Suprapubic skin (tissue), 4 donors: Measurements from ENCODE around the gene PTPRN2. TPM values are rescaled to one million over a fixed set of nuclear protein-coding genes. Genes with fewer than 3 reads are reported as not detected.

ENCODE experiments used
- DNase-seq, 2 donors: peaks; one replicate each; pipeline ENCODE4 v3.0.0-alpha.2; 2019; ENCODE audit warnings: low spot score in 2 of 2
- H3K27ac ChIP-seq: fragments of 200-600 bp; sonication (generic); one replicate; pipeline ENCODE4 v1.5.1; 2019
- H3K27me3 ChIP-seq: fragments of 200-600 bp; sonication (generic); one replicate; pipeline ENCODE4 v1.5.1; 2019
- H3K36me3 ChIP-seq: fragments of 200-600 bp; sonication (generic); one replicate; pipeline ENCODE4 v1.5.1; 2019
- H3K4me1 ChIP-seq: fragments of 200-600 bp; sonication (generic); one replicate; pipeline ENCODE4 v1.5.1; 2019
- H3K4me3 ChIP-seq: fragments of 200-600 bp; sonication (generic); one replicate; pipeline ENCODE4 v1.5.1; 2019; ENCODE audit warnings: mild to moderate bottlenecking
- H3K9me3 ChIP-seq: fragments of 200-600 bp; sonication (generic); one replicate; pipeline ENCODE4 v1.5.1; 2019
- CTCF ChIP-seq, 2 donors: fragments of 200-600 bp in 1 of 2; fragments of 450-650 bp in 1 of 2; sonication (generic) in 1 of 2; IDR thresholded peaks; one replicate each; pipeline ENCODE4 v1.5.1; 2016 to 2019; ENCODE audit warnings: antibody characterized with exemption in 2 of 2, mild to moderate bottlenecking in 1 of 2, moderate library complexity in 1 of 2
- EP300 ChIP-seq: sonication (generic); formaldehyde crosslinking; IDR thresholded peaks from one replicate; pipeline ENCODE4 v1.6.1; 2017; ENCODE audit warnings: antibody characterized with exemption
- POLR2A ChIP-seq, 2 donors: fragments of 450-650 bp; IDR thresholded peaks; one replicate each; pipeline ENCODE4 v1.6.1; 2017; ENCODE audit warnings: antibody characterized with exemption in 2 of 2, mild to moderate bottlenecking in 2 of 2, moderate library complexity in 2 of 2
- POLR2AphosphoS5 ChIP-seq, 3 donors: sonication (generic); formaldehyde crosslinking; IDR thresholded peaks; one replicate each; pipeline ENCODE4 v1.6.1; 2017; ENCODE audit warnings: antibody characterized with exemption in 3 of 3
- WGBS: methylation state at CpG from one replicate; pipeline ENCODE4 v1.1.5; 2018; 5-methylcytosine and 5-hydroxymethylcytosine counted together
- total RNA-seq, 4 donors: library from RNA; depleted of rRNA; stranded (reverse); fragments of >200 nt; gene quantifications; one replicate each; pipeline ENCODE4 v1.1.0, GENCODE V29; 2016

Gene PTPRN2
- total RNA-seq, 4 donors from 2014 or later: 0.23 to 1.8 (median 1.3) TPM

GRCh38 chr7:158569858-158570323 is 17.7 kb downstream of the PTPRN2 start:
- Histone ChIP-seq H3K4me3 (no peak overlapping the region), H3K36me3 (no peaks in the 10 kb centered on the region)
- DNase-seq: no peak

GRCh38 chr7:158568974-158569857 is 18.4 kb downstream of the PTPRN2 start:
- Histone ChIP-seq H3K4me1 (peaks cover 3% of the 10 kb centered on the region), H3K27ac (no peak overlapping the region), H3K9me3 (no peaks in the 10 kb centered on the region), H3K36me3 (no peaks in the 10 kb centered on the region), H3K27me3 (peaks cover 57% of the 10 kb centered on the region), H3K4me3 (no peak overlapping the region)
- DNase-seq: no peak
- TF ChIP-seq POLR2A (IDR thresholded peaks at IDR 0.05) (no peak), POLR2AphosphoS5 (IDR thresholded peaks at IDR 0.05) (no peak), EP300 (no peak), CTCF (IDR thresholded peaks at IDR 0.05) (no peak)
- WGBS: 44% methylated on average over 9 of the region's 67 CpGs

More at GRCh38 chr7:158569858-158570323, 17.7 kb downstream of the PTPRN2 start:
- no peak for TF ChIP-seq POLR2AphosphoS5 (IDR thresholded peaks at IDR 0.05)
- no peak for TF ChIP-seq CTCF (IDR thresholded peaks at IDR 0.05)
- no peak for TF ChIP-seq POLR2A (IDR thresholded peaks at IDR 0.05)
- Histone ChIP-seq H3K27ac (no peak overlapping the region), H3K27me3 (peaks cover 51% of the 10 kb centered on the region), H3K4me1 (peaks cover 3% of the 10 kb centered on the region), H3K9me3 (no peaks in the 10 kb centered on the region)
- WGBS: 17% methylated on average over 28 of the region's 53 CpGs

GRCh38 chr7:158567153-158567603 is 20.4 kb downstream of the PTPRN2 start:
- 64% methylated on average over 8 of the region's 8 CpGs for WGBS
- Histone ChIP-seq H3K36me3 (no peaks in the 10 kb centered on the region), H3K27ac (no peak overlapping the region), H3K27me3 (peaks cover 55% of the 10 kb centered on the region), H3K4me1 (peaks cover 3% of the 10 kb centered on the region), H3K9me3 (no peaks in the 10 kb centered on the region), H3K4me3 (no peak overlapping the region)
- no peak for TF ChIP-seq POLR2A (IDR thresholded peaks at IDR 0.05)
- TF ChIP-seq CTCF (IDR thresholded peaks at IDR 0.05): no peak
- TF ChIP-seq POLR2AphosphoS5 (IDR thresholded peaks at IDR 0.05): no peak
- no peak for TF ChIP-seq EP300
- DNase-seq: no peak

- Histone ChIP-seq H3K4me1 (no peaks in the 10 kb centered on the region), H3K4me3 (no peak overlapping the region), H3K27ac (no peak overlapping the region), H3K36me3 (no peaks in the 10 kb centered on the region), H3K9me3 (no peaks in the 10 kb centered on the region), H3K27me3 (peaks cover 42% of the 10 kb centered on the region)
- 81% methylated on average over 7 of the region's 7 CpGs for WGBS
- DNase-seq: no peak
- TF ChIP-seq CTCF (IDR thresholded peaks at IDR 0.05) (no peak), EP300 (no peak), POLR2AphosphoS5 (IDR thresholded peaks at IDR 0.05) (no peak), POLR2A (IDR thresholded peaks at IDR 0.05) (no peak)
These were observed 23.0 kb downstream of the PTPRN2 start for GRCh38 chr7:158564663-158565035.

- Histone ChIP-seq H3K36me3 (no peaks in the 10 kb centered on the region), H3K27ac (no peak overlapping the region), H3K4me1 (no peaks in the 10 kb centered on the region), H3K27me3 (peaks cover 36% of the 10 kb centered on the region), H3K4me3 (no peak overlapping the region), H3K9me3 (no peaks in the 10 kb centered on the region)
- DNase-seq: no peak
- no peak for TF ChIP-seq POLR2AphosphoS5 (IDR thresholded peaks at IDR 0.05)
- no peak for TF ChIP-seq EP300
- TF ChIP-seq POLR2A (IDR thresholded peaks at IDR 0.05): no peak
- no peak for TF ChIP-seq CTCF (IDR thresholded peaks at IDR 0.05)
- 74% methylated on average over 8 of the region's 11 CpGs for WGBS
These were observed 23.5 kb downstream of the PTPRN2 start for GRCh38 chr7:158563911-158564662.
